GM18951 (cell line): ENCODE results near the gene SND1.

Experiments used
- POLR2A ChIP-seq: IDR thresholded peaks from 4 replicates; pipeline ENCODE4 v1.6.1; 2011; ENCODE audit warnings: mild to moderate bottlenecking; ENCODE audit not compliant: insufficient read length, insufficient read depth; ENCODE audit errors: extremely low read depth
- in situ Hi-C: fragments of 300-500 bp; cut with MboI; formaldehyde crosslinking; loops from one replicate; pipeline ENCODE4 v1.12.0; 2022; ENCODE audit warnings: low sequenced_read_pairs, mixed read lengths, inconsistent platforms; ENCODE audit not compliant: unreplicated experiment

The SND1 gene

GRCh38 chr7:127803626-127804025, 151.6 kb downstream of the SND1 start:
- in situ Hi-C loops = no loop called here
- TF ChIP-seq POLR2A = no peak

- in situ Hi-C loops = no loop called here
- TF ChIP-seq POLR2A = no peak
These were observed 155.3 kb downstream of the SND1 start for GRCh38 chr7:127807340-127807739.

GRCh38 chr7:127807829-127808228, 155.8 kb downstream of the SND1 start:
- in situ Hi-C loops = no loop called here
- no peak for TF ChIP-seq POLR2A

DNA sequence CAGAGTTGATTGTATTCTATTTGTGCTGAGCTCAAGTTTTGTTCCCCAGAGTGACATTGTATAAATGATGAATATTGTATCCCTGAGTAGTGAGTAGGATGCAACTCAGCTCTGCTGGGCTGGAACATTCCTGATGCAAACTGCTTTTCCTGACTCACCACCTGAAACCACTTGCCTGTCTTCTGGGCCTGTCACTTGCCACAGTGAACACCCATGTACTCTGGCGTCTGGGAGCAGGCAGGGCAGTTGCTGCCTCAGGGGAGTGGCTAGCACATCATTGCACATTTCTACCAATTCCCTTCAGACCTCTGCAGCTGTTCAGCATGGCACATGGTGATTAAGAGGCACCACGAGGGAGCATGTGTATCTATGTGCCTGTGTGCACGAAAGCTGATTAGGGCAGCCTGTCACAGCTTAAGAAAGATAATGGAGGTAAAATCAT, 157.3 kb downstream of the SND1 start:
- no peak for TF ChIP-seq POLR2A
- in situ Hi-C loops = no loop called here

DNA sequence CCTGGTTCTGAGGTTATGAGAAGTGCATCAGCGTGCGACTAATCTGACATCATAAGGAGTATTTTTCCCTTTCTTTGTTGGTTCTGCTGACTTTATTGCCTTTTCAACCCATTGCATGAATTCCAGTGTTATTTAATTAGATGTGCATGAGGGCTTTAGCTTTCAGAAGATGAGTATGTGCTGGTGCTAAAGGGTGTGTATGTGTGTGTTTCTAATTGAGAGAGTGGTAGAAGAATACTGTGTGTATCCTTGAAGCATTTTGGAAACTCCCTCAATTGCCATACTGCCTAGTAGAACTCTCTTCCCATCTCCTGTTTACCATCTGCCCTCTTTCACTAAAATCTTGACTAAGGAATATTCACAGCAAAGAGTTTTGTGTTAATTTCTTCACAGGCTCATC, 158.1 kb downstream of the SND1 start:
- no peak for TF ChIP-seq POLR2A
- in situ Hi-C loops = no loop called here

DNA sequence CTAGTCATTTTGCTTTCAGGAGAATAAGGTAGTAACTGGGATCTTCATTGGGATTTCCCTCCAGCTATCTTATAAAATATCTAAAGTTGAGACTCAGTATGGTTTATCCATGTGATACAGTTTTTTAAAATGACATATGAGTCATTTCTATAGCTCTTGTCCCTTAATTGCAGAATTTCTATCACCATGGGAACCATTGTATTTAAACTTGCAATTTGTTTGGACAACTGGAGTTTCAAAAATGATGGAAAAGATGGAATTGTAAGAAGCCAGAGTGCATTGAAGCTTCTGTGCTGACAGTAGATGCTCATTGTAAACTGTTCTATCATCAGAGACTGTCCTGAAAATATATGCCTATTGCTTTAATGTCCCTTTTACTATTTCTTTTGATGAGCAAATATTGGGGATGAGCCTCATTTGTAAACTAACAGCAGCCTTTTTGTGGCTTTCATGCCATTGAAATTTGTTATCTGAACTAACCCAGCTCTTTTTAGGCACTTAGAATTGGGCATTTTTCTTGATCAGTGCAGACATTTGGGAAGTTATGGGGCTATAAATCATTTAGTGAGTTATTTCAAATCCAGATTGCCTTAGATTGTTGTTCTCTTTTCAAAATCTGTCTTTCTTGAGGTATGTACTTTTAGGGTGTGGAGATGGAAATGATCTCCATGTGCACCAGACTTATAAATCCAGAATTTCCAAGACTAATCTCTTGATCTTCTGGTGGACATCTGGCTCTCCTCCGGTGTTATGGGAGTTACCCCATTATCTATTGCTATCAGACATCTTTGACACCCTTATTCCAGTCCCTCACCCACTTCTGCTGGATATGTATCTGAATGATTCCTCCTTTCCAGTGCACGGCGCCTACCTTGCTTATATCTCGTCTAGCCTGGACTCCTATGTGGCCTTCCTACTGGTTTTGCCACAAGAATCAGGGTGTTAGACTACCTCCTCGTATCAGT, 159.0 kb downstream of the SND1 start:
- in situ Hi-C loops = no loop called here

GRCh38 chr7:127812540-127812939, 160.5 kb downstream of the SND1 start:
- TF ChIP-seq POLR2A = no peak
- in situ Hi-C loops = no loop called here

More for the DNA sequence above, 159.0 kb downstream of the SND1 start:
- TF ChIP-seq POLR2A = no peak

GRCh38 chr7:127813991-127814541, 162.1 kb downstream of the SND1 start:
- TF ChIP-seq POLR2A = no peak
- in situ Hi-C loops = no loop called here

DNA sequence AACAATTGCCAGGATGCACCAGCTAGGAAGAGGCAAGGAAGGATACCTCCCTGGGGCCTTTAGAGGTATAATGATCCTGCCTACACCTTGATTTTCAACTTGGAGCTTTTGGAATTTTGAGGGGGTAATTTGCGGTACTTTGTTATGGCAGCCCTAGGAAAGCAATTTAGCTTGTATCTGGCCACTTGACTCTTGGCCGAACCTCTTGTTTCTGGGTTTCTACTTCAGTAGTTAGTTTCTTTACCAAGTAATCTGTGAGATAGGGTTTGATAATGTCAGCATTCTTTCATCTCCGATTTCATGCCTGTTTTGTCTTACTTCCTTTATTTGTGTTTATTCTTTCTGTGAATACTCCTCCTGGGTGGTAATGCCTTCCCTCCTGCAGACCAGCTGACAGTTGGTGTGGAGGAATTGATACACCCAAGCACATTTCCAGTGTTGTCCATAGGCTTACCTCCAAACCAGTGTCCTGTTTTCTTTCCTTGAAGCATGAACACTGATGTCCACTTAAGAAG, 163.7 kb downstream of the SND1 start:
- no peak for TF ChIP-seq POLR2A

GRCh38 chr7:127816354-127817190, 164.6 kb downstream of the SND1 start:
- no peak for TF ChIP-seq POLR2A
- in situ Hi-C loops = no loop called here

More for the DNA sequence above, 163.7 kb downstream of the SND1 start:
- in situ Hi-C loops = no loop called here

DNA sequence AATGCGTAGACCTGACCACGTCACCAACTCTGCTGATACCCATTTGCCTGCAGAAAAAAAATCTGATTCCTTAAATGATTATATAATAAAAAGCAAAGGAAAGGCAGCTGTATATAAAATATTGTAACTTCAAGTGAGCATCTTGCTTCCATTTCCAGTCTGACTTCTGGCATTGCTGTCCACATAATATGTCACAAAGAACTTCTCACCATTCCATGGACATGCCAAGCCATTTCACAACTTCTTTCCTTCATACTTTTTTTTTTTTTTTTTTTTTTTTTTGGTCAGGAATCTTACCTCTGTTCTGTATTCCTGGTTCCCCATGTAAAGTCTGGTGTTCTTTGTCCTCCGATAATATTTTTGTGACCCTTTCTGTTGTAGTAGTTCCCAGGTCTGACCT, 165.5 kb downstream of the SND1 start:
- no peak for TF ChIP-seq POLR2A
- in situ Hi-C loops = no loop called here

GRCh38 chr7:127818306-127818705, 166.3 kb downstream of the SND1 start:
- in situ Hi-C loops = no loop called here
- no peak for TF ChIP-seq POLR2A
